Kidney epithelial cell (primary cell): Measurements from ENCODE around the gene SORCS1. TPM values are rescaled to one million over a fixed set of nuclear protein-coding genes. Genes with fewer than 3 reads are reported as not detected.

Experiments
- DNase-seq: peaks from one replicate; pipeline ENCODE4 v3.0.0-alpha.2; 2010; ENCODE audit warnings: low read depth
- H3K27me3 ChIP-seq: 2 replicates; pipeline ENCODE4 v1.6.0; 2011; ENCODE audit warnings: low read length; ENCODE audit not compliant: control insufficient read depth, insufficient read depth
- H3K36me3 ChIP-seq: 2 replicates; pipeline ENCODE4 v1.5.1; 2011; ENCODE audit warnings: low read length; ENCODE audit not compliant: control insufficient read depth, insufficient read depth
- H3K4me3 ChIP-seq: 2 replicates; pipeline ENCODE4 v1.5.1; 2011; ENCODE audit warnings: low read depth, mild to moderate bottlenecking, control low read depth, low read length
- CTCF ChIP-seq: IDR thresholded peaks from 2 replicates; pipeline ENCODE4 v1.5.1; 2011; ENCODE audit warnings: mild to moderate bottlenecking, moderate library complexity, low read length, control low read depth, inconsistent platforms; ENCODE audit not compliant: insufficient read depth, poor library complexity, severe bottlenecking
- total RNA-seq: library from RNA; depleted of rRNA; stranded (reverse); fragments of >200 nt; gene quantifications from 2 replicates; pipeline ENCODE4 v1.2.3, GENCODE V29; 2015

Gene SORCS1
- total RNA-seq, 1 donor from 2014 or later: 2.3 TPM

- Histone ChIP-seq H3K4me3 (no peak overlapping the region), H3K27me3 (no peaks in the 10 kb centered on the region), H3K36me3 (no peaks in the 10 kb centered on the region)
- DNase-seq: no peak
- no peak for TF ChIP-seq CTCF
These were observed 491.9 kb downstream of the SORCS1 start for GRCh38 chr10:106672517-106673175.

GRCh38 chr10:106661767-106662140 lies 502.8 kb downstream of the SORCS1 start:
- no peaks in the 10 kb centered on the region for H3K36me3 ChIP-seq
- no peak for DNase-seq
- H3K4me3 ChIP-seq: no peak overlapping the region
- TF ChIP-seq CTCF: no peak
- no peaks in the 10 kb centered on the region for H3K27me3 ChIP-seq

GRCh38 chr10:106661133-106661766 lies 503.3 kb downstream of the SORCS1 start:
- TF ChIP-seq CTCF: no peak
- H3K36me3 ChIP-seq: no peaks in the 10 kb centered on the region
- DNase-seq: no peak
- no peaks in the 10 kb centered on the region for H3K27me3 ChIP-seq
- no peak overlapping the region for H3K4me3 ChIP-seq

GRCh38 chr10:106660550-106660949 lies 504.0 kb downstream of the SORCS1 start:
- H3K36me3 ChIP-seq: no peaks in the 10 kb centered on the region
- no peak for TF ChIP-seq CTCF
- DNase-seq: no peak
- no peaks in the 10 kb centered on the region for H3K27me3 ChIP-seq
- H3K4me3 ChIP-seq: no peak overlapping the region

GRCh38 chr10:106655636-106656035 lies 508.9 kb downstream of the SORCS1 start:
- Histone ChIP-seq H3K27me3 (no peaks in the 10 kb centered on the region), H3K36me3 (no peaks in the 10 kb centered on the region), H3K4me3 (no peak overlapping the region)
- no peak for DNase-seq
- no peak for TF ChIP-seq CTCF

- no peak for TF ChIP-seq CTCF
- no peaks in the 10 kb centered on the region for H3K27me3 ChIP-seq
- no peak overlapping the region for H3K4me3 ChIP-seq
- DNase-seq: no peak
- no peaks in the 10 kb centered on the region for H3K36me3 ChIP-seq
These were observed 509.3 kb downstream of the SORCS1 start for GRCh38 chr10:106655165-106655564.
